OCI-LY3 (cell line): Measurements from ENCODE around the gene NDUFAF5.

Experiments
- EZH2phosphoT487 ChIP-seq: fragments of 200-600 bp; shearing (Covaris generic); IDR thresholded peaks from 2 replicates; pipeline ENCODE4 v1.6.1; 2018; ENCODE audit warnings: antibody characterized with exemption, mixed run types, low read depth
- TF ChIP-seq, protein P1 (sequence below): fragments of 200-600, 300-600 bp; sonication (generic); IDR thresholded peaks from 2 replicates; pipeline ENCODE4 v1.5.1; 2014; ENCODE audit warnings: antibody characterized with exemption, low read length, low read depth

DNA sequence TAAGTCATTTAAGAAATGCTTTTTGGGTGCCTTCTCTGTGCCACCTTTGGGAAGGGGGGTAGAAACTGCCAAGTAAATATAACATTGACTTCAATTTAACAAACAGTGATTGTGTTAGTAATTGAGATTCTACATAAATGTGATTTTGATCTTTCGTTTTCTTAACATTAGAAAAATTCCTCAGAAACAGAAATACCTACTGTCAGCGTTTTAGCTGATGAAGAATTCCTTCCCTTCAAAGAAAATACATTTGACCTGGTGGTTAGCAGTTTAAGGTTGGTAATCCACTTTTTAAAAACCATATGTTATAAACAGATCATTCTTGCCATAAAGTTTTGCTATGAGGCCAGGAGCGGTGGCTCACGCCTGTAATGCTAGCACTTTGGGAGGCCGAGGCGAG, 9.8 kb downstream of the NDUFAF5 start:
- TF ChIP-seq, protein P1, sequence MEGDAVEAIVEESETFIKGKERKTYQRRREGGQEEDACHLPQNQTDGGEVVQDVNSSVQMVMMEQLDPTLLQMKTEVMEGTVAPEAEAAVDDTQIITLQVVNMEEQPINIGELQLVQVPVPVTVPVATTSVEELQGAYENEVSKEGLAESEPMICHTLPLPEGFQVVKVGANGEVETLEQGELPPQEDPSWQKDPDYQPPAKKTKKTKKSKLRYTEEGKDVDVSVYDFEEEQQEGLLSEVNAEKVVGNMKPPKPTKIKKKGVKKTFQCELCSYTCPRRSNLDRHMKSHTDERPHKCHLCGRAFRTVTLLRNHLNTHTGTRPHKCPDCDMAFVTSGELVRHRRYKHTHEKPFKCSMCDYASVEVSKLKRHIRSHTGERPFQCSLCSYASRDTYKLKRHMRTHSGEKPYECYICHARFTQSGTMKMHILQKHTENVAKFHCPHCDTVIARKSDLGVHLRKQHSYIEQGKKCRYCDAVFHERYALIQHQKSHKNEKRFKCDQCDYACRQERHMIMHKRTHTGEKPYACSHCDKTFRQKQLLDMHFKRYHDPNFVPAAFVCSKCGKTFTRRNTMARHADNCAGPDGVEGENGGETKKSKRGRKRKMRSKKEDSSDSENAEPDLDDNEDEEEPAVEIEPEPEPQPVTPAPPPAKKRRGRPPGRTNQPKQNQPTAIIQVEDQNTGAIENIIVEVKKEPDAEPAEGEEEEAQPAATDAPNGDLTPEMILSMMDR: no peak
- no peak for TF ChIP-seq EZH2phosphoT487
